Brain microvascular endothelial cell (primary cell): Measurements from ENCODE around the gene CDH4.

Source experiments
- DNase-seq: peaks from one replicate; pipeline ENCODE4 v3.0.0-alpha.2; 2020
- H3K27ac ChIP-seq: fragments of 250-450 bp; sonication (Bioruptor Pico); 2 replicates; pipeline ENCODE4 v1.5.1; 2020; ENCODE audit warnings: mild to moderate bottlenecking, moderate library complexity
- H3K27me3 ChIP-seq: fragments of 250-450 bp; sonication (Bioruptor Pico); replicated peaks from 2 replicates; pipeline ENCODE4 v1.5.1; 2020; ENCODE audit warnings: mild to moderate bottlenecking
- H3K36me3 ChIP-seq: fragments of 250-450 bp; sonication (Bioruptor Pico); replicated peaks from 2 replicates; pipeline ENCODE4 v1.5.1; 2020; ENCODE audit warnings: mild to moderate bottlenecking
- H3K4me3 ChIP-seq: 2 replicates; pipeline ENCODE4 v1.5.1; 2011; ENCODE audit warnings: low read depth, mild to moderate bottlenecking, control low read depth, low read length, moderate library complexity
- in situ Hi-C: cut with HindIII; loops from 2 replicates; pipeline ENCODE4 v1.10.0; 2017; ENCODE audit warnings: low sequenced_read_pairs, low pct_ligation_motif_present
- TF ChIP-seq, protein P1 (sequence below): IDR thresholded peaks from 2 replicates; pipeline ENCODE4 v1.5.1; 2011; ENCODE audit warnings: low read depth, mild to moderate bottlenecking, moderate library complexity, low read length, control low read depth, inconsistent platforms; ENCODE audit errors: missing control alignments

CDH4 gene

GRCh38 chr20:61518424-61518951, 266.4 kb downstream of the CDH4 start:
- TF ChIP-seq, protein P1, sequence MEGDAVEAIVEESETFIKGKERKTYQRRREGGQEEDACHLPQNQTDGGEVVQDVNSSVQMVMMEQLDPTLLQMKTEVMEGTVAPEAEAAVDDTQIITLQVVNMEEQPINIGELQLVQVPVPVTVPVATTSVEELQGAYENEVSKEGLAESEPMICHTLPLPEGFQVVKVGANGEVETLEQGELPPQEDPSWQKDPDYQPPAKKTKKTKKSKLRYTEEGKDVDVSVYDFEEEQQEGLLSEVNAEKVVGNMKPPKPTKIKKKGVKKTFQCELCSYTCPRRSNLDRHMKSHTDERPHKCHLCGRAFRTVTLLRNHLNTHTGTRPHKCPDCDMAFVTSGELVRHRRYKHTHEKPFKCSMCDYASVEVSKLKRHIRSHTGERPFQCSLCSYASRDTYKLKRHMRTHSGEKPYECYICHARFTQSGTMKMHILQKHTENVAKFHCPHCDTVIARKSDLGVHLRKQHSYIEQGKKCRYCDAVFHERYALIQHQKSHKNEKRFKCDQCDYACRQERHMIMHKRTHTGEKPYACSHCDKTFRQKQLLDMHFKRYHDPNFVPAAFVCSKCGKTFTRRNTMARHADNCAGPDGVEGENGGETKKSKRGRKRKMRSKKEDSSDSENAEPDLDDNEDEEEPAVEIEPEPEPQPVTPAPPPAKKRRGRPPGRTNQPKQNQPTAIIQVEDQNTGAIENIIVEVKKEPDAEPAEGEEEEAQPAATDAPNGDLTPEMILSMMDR, result no peak
- H3K36me3 ChIP-seq, result no peaks in the 10 kb centered on the region

DNA sequence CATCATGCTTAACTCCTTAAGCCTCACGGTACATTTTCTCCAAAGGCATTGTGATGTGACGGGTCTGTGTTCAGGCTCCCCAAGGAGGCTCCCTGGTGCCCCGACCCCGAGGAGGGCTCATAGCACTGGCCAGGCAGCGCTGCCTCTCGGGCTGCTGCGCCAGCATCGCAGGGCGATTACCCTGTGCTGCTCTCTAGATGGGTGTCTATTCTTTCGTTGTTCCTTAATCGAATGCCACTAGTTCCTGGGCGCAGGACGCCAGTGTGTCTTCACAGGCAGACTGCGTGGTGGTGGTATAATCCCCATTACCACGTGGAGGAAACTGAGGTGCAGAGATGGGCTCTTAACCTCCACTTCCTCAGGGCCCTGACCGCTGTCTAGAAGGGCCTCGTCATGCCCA, 267.4 kb downstream of the CDH4 start:
- Histone ChIP-seq H3K4me3 (no peak overlapping the region), H3K36me3 (no peaks in the 10 kb centered on the region), H3K27me3 (no peaks in the 10 kb centered on the region), H3K27ac (no peak overlapping the region)
- TF ChIP-seq, protein P1, result no peak
- no peak for DNase-seq
- in situ Hi-C loops, result no loop called here

More at GRCh38 chr20:61518424-61518951, 266.4 kb downstream of the CDH4 start:
- Histone ChIP-seq H3K27me3 (no peaks in the 10 kb centered on the region), H3K4me3 (no peak overlapping the region), H3K27ac (no peak overlapping the region)
- in situ Hi-C loops, result no loop called here
- DNase-seq, result no peak

DNA sequence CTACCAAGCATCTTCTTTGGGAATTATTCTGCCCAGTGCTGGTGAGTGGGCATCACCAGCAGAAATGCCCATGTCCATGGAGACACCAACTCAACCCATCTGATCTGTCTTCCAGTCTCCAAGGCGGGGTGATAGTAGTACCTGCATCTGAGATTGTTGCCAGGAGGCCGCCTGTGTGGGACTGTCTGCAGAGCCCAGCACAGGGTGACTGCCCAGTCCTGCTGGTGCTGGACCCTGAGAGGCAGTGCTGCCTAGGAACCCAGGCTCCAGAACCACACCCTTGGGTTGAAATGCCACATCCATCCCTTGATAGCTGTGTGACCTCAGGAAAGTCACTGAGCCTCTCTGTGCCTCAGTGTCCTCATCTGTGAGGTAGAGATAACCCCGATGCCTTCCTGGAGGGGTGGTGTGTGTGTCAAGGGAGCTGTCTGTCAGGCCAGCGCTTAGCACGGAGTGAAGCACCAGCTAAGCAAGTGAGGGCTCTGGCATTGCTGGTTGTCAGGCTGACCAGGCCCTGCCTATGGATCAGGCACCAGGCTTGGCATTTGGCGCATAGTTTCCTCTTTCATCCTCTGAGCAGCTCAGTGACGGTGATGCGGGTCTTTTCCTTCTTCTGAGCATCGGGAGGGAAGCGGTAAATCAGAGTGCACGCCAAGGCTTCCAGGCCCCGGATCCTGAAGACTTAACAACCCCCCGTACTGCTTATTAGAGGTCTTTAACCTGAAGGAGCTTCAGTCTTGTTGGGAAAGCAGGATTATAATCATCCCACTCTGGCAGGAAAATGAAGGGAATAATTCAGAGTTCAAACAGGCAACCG, 268.2 kb downstream of the CDH4 start:
- TF ChIP-seq, protein P1, result no peak
- Histone ChIP-seq H3K27ac (no peak overlapping the region), H3K27me3 (no peaks in the 10 kb centered on the region), H3K36me3 (no peaks in the 10 kb centered on the region), H3K4me3 (no peak overlapping the region)
- DNase-seq, result no peak
- in situ Hi-C loops, result no loop called here

DNA sequence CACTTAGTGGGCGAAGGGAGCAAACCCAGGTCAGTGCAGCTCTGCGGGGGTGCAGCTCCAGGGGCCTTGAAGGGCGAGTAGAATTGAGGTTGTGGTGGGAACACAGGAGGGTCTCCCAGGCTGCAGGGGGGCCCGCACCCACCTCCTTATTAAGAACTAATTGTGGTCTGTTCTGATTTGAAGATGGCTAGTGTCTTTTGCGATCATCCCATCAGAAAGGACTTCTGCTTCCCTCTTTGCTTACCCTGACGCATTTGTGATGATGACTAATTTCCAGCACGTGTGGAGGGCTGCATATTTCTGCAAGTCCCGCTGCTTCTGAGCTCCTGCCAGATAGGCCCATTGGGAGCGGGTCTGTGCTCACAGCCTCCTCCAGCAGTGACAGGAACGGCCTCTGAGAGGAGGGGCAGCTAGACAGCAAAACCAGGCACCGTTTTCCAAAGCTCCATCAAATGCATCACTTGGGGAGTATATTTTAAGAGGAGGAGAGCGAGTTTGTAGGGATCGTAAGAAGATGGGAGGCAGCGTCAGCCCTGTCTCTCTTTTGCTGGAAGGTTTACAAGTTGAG, 268.9 kb downstream of the CDH4 start:
- Histone ChIP-seq H3K27me3 (no peaks in the 10 kb centered on the region), H3K36me3 (no peaks in the 10 kb centered on the region), H3K4me3 (no peak overlapping the region), H3K27ac (no peak overlapping the region)
- peak; percentile 9 for DNase-seq
- in situ Hi-C loops, result no loop called here
- TF ChIP-seq, protein P1, result no peak

DNA sequence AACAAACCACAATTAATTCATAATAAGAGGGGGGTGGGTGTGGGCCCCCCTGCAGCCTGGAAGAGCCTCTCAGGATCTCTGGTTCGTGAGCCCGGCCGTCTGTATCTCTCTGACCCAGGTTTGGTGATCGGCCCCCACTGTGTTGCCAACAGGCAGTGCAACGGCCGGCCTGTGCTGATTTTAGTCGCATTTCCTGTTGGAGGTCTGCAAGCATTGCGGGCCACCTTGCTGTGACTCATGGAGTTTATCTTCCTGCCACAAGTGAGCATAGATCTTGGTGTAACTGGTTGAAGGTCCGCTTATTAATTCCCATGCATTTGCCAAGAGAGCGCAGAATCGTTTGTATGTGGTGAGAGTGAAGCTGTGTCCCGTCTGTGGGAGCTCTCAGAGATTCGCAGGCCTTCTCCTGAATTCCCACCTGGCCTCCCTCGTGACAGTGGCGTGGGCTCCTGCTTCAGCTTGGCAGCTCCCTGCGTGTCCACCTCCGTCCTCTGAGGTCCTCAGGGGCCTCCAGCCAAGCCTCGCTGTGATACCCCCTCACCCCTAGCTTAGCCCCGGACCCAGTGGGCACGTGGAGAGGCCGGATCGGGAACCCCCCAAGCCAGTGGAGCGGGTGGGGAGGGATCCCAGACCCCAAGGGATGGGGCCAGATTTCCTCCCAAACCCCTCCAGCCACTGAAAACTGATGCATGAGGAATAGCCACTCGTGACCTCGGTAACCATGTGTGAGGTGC, 269.8 kb downstream of the CDH4 start:
- no peak overlapping the region for H3K27ac ChIP-seq
- DNase-seq, result no peak
- H3K4me3 ChIP-seq, result no peak overlapping the region
- H3K27me3 ChIP-seq, result no peaks in the 10 kb centered on the region
- in situ Hi-C loops, result no loop called here
- H3K36me3 ChIP-seq, result no peaks in the 10 kb centered on the region
- TF ChIP-seq, protein P1, result no peak
